ENCODE results near the gene TC2N. TPM values are rescaled to one million over a fixed set of nuclear protein-coding genes. Genes with fewer than 3 reads are reported as not detected.

The TC2N gene
- total and polyA plus RNA-seq, 2 of the 4 experiments (the other 2 are of a cell fraction), result 0.03 to 0.18 TPM

DNA sequence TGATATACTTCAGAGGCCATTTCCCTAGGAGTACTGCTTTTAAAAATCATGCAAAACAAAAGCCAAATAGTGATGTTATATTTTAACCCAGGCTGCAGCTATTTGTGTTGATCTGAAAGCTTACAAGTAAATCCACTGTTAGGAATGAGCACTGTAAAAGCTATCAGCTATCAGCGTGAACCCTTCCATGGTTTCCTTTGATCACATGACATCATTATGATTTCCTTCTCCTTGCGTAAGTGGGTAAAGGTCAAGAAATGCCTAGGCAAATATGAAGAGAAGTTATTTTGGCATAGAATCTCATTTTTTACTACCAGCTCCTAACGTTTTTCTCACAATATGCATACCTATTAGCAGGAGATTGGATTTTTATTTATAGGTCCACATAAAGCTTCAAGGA lies 86.9 kb downstream of the TC2N start:
- Histone ChIP-seq H3K4me2 (ENCODE audit: low read depth, low read length) (no peak overlapping the region), H2AK5ac (ENCODE audit: low read depth, low read length) (no peak overlapping the region), H4K20me1 (ENCODE audit: insufficient read depth, low read length) (no peaks in the 10 kb centered on the region), H3K23ac (ENCODE audit: low read depth, low read length) (no peak overlapping the region), H3K18ac (ENCODE audit: low read depth, low read length) (no peak overlapping the region), H2BK5ac (ENCODE audit: low read depth, low read length, poor library complexity, severe bottlenecking) (no peak overlapping the region), H3K9ac (ENCODE audit: low read depth, low read length) (no peak overlapping the region), H3K14ac (replicated peaks; ENCODE audit: low read depth, low read length) (no peak overlapping the region), H3K9me1 (ENCODE audit: insufficient read depth, low read length) (no peaks in the 10 kb centered on the region), H2AK9ac (replicated peaks; ENCODE audit: low read depth, low read length, poor library complexity) (no peak overlapping the region), H4K91ac (ENCODE audit: insufficient read depth, low read depth, low read length) (no peak overlapping the region), H3K27ac (ENCODE audit: insufficient read depth, low read length) (no peak overlapping the region), H3K4me1 (ENCODE audit: control insufficient read depth, insufficient read depth, low read length) (no peaks in the 10 kb centered on the region), H2BK15ac (ENCODE audit: low read depth, low read length) (no peak overlapping the region), H4K8ac (ENCODE audit: low read depth in 2 of 2, low read length in 2 of 2) (no peak overlapping the region), H3K9me3 (ENCODE audit: control insufficient read depth, insufficient read depth, low read length) (no peaks in the 10 kb centered on the region), H2BK20ac (ENCODE audit: low read depth, low read length) (no peak overlapping the region), H3K56ac (ENCODE audit: extremely low read depth, insufficient read depth, low read length) (no peak overlapping the region), H3K79me1 (ENCODE audit: low read depth in 1 of 2, low read length in 2 of 2) (no peaks in the 10 kb centered on the region), H3K4me3 (ENCODE audit: insufficient read depth, low read depth, low read length) (no peak overlapping the region), H4K5ac (ENCODE audit: low read depth, low read length) (no peak overlapping the region), H3K36me3 (ENCODE audit: control insufficient read depth, insufficient read depth, low read length) (no peaks in the 10 kb centered on the region), H2BK120ac (ENCODE audit: low read depth, low read length) (no peak overlapping the region), H3K27me3 (ENCODE audit: control insufficient read depth, insufficient read depth, low read length) (no peaks in the 10 kb centered on the region), H3K4ac (ENCODE audit: low read depth, low read length) (no peak overlapping the region), H2AFZ (replicated peaks; ENCODE audit: low read length, poor library complexity) (no peak overlapping the region)
- dilution Hi-C loops (cut with HindIII; ENCODE audit: low sequenced_read_pairs, unreplicated experiment), result no loop called here
- ATAC-seq (ENCODE audit: low read depth) (no peak), DNase-seq (no peak)
- intact Hi-C loops (cut with micrococcal nuclease), result no loop called here
- CTCF ChIA-PET, result no interaction called here
- no peak for TF ChIP-seq CHD1 (IDR thresholded peaks at IDR 0.05; ENCODE audit: low read depth, low read length)
- TF ChIP-seq RAD21 (IDR thresholded peaks at IDR 0.05; ENCODE audit: low read length), result no peak
- TF ChIP-seq, protein P1, sequence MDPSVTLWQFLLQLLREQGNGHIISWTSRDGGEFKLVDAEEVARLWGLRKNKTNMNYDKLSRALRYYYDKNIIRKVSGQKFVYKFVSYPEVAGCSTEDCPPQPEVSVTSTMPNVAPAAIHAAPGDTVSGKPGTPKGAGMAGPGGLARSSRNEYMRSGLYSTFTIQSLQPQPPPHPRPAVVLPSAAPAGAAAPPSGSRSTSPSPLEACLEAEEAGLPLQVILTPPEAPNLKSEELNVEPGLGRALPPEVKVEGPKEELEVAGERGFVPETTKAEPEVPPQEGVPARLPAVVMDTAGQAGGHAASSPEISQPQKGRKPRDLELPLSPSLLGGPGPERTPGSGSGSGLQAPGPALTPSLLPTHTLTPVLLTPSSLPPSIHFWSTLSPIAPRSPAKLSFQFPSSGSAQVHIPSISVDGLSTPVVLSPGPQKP (IDR thresholded peaks at IDR 0.05; ENCODE audit: borderline replicate concordance, low read depth, low read length), result no peak
- TF ChIP-seq, protein P2, sequence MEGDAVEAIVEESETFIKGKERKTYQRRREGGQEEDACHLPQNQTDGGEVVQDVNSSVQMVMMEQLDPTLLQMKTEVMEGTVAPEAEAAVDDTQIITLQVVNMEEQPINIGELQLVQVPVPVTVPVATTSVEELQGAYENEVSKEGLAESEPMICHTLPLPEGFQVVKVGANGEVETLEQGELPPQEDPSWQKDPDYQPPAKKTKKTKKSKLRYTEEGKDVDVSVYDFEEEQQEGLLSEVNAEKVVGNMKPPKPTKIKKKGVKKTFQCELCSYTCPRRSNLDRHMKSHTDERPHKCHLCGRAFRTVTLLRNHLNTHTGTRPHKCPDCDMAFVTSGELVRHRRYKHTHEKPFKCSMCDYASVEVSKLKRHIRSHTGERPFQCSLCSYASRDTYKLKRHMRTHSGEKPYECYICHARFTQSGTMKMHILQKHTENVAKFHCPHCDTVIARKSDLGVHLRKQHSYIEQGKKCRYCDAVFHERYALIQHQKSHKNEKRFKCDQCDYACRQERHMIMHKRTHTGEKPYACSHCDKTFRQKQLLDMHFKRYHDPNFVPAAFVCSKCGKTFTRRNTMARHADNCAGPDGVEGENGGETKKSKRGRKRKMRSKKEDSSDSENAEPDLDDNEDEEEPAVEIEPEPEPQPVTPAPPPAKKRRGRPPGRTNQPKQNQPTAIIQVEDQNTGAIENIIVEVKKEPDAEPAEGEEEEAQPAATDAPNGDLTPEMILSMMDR (conservative IDR thresholded peaks at IDR 0.05; ENCODE audit: low read depth, low read length), result no peak
- no peak for TF ChIP-seq POLR2A (IDR thresholded peaks at IDR 0.05; ENCODE audit: low read depth, low read length)
- WGBS, 2 experiments (ENCODE audit: extremely low coverage in 2 of 2, insufficient read length in 1 of 2), result no CpG with 5 or more reads among the region's 3 CpGs
- POLR2A ChIA-PET (ENCODE audit: unreplicated experiment), result no interaction called here
- BruUV-seq (replicated peaks), result no TSS peak
- in situ Hi-C loops (cut with MboI; ENCODE audit: low sequenced_read_pairs), result no loop called here
